Kidney (tissue), 14 donors: ENCODE data around the gene RECQL5. TPM values are rescaled to one million over a fixed set of nuclear protein-coding genes. Genes with fewer than 3 reads are reported as not detected.
A peak's percentile ranks its signal among the peaks of the same experiment; 100 is the strongest.

Source experiments
- DNase-seq, 5 donors: peaks; one replicate each; pipeline ENCODE4 v3.0.0-alpha.2; 2013 to 2020
- FAIRE-seq: peaks from 2 replicates; lab custom pipeline; 2012; peaks lifted over from hg19 to GRCh38; lab: Jason Lieb, UNC
- H3K27ac ChIP-seq, 2 donors: one replicate each; pipeline ENCODE4 v1.7.0; 2013; ENCODE audit warnings: low read depth in 2 of 2, low read length in 2 of 2, inconsistent platforms in 1 of 2
- H3K27me3 ChIP-seq: one replicate; pipeline ENCODE4 v1.7.1; 2013; ENCODE audit warnings: low read length, inconsistent platforms; ENCODE audit not compliant: control insufficient read depth, insufficient read depth
- H3K36me3 ChIP-seq, 3 donors: one replicate each; pipeline versions ENCODE4 v1.7.0 to v1.7.1; 2013; ENCODE audit warnings: low read length in 3 of 3, control low read depth in 1 of 3, inconsistent platforms in 1 of 3; ENCODE audit not compliant: insufficient read depth in 3 of 3, control insufficient read depth in 2 of 3
- H3K4me1 ChIP-seq, 3 donors: one replicate each; pipeline versions ENCODE4 v1.7.0 to v1.7.1; 2013; ENCODE audit warnings: low read length in 3 of 3, inconsistent platforms in 1 of 3, low read depth in 1 of 3; ENCODE audit not compliant: control insufficient read depth in 2 of 3, insufficient read depth in 2 of 3
- H3K4me3 ChIP-seq, 3 donors: one replicate each; pipeline versions ENCODE4 v1.7.0 to v1.8.1; 2013; ENCODE audit warnings: low read length in 3 of 3, control low read depth in 1 of 3, inconsistent platforms in 1 of 3
- H3K9ac ChIP-seq, 3 donors: one replicate each; pipeline versions ENCODE4 v1.7.0 to v1.7.1; 2013; ENCODE audit warnings: low read length in 3 of 3, control low read depth in 1 of 3, inconsistent platforms in 1 of 3
- H3K9me3 ChIP-seq, 3 donors: one replicate each; pipeline versions ENCODE4 v1.7.0 to v1.7.1; 2013; ENCODE audit warnings: low read length in 3 of 3, control low read depth in 1 of 3, inconsistent platforms in 1 of 3; ENCODE audit not compliant: control insufficient read depth in 2 of 3, insufficient read depth in 1 of 3
- CTCF ChIP-seq: IDR thresholded peaks from 3 replicates; pipeline ENCODE4 v1.5.1; 2012; ENCODE audit warnings: mild to moderate bottlenecking, moderate library complexity, borderline replicate concordance; ENCODE audit not compliant: insufficient read depth; ENCODE audit errors: extremely low read depth
- intact Hi-C: fragments of 100-400 bp; cut with DNase I; formaldehyde crosslinking; loops from one replicate; pipeline ENCODE4 v1.11.1; 2022
- polyA plus RNA-seq: library from polyadenylated mRNA; stranded (reverse); fragments of 350-450 nt; fragmentation: Illumina TruSeq; extraction: RNeasy Lipid Tissue Mini Kit (QIAGEN cat#74804); gene quantifications from one replicate; pipeline ENCODE4 v1.2.3, GENCODE V29; 2014; ENCODE audit warnings: low read depth, low replicate concordance; ENCODE audit not compliant: insufficient read depth
- total RNA-seq: library from RNA; stranded (reverse); fragmentation: NEBNext Ultra II Directional; extraction: Animal tissue kit (Norgen Biotek cat#: 25700); gene quantifications from one replicate; pipeline ENCODE4 v1.2.1, GENCODE V29; 2021
- donor health status: control.
- donor health status: control.
- donor health status: control.
- donor health status: control.
- donor health status: control.
- donor health status: DM: yes; HTN: yes; CAD: no.
- donor health status: Normal renal cell carcinoma (clear cell type).

RECQL5 gene
- total and polyA plus RNA-seq, 2 donors from 2014 or later = 40.0 to 51.6 TPM

- peaks cover 0 to 2% (median 0%) of the 10 kb centered on the region in 3 donors for H3K4me1 ChIP-seq
- H3K4me3 ChIP-seq = peak overlapping the region in 2 of 3 donors; percentile 58 to 68
- TF ChIP-seq CTCF = no peak
- FAIRE-seq (no peak), DNase-seq (peak in 2 of 5 donors; percentile 28 to 67)
- H3K27me3 ChIP-seq = no peaks in the 10 kb centered on the region
- peaks cover 0 to 4% (median 2%) of the 10 kb centered on the region in 3 donors for H3K36me3 ChIP-seq
- H3K9me3 ChIP-seq = no peaks in the 10 kb centered on the region
- H3K27ac ChIP-seq = peak overlapping the region; percentile 36 to 41
- intact Hi-C loops = no loop called here
- no peak overlapping the region for H3K9ac ChIP-seq
These were observed 56.6 kb downstream of the RECQL5 start for GRCh38 chr17:75610103-75610984.

GRCh38 chr17:75607086-75607485, 59.9 kb downstream of the RECQL5 start:
- Histone ChIP-seq H3K36me3 (peaks cover 0 to 2% (median 0%) of the 10 kb centered on the region in 3 donors), H3K9ac (no peak overlapping the region), H3K4me3 (no peak overlapping the region), H3K9me3 (no peaks in the 10 kb centered on the region), H3K4me1 (no peaks in the 10 kb centered on the region), H3K27me3 (no peaks in the 10 kb centered on the region), H3K27ac (no peak overlapping the region)
- DNase-seq (no peak), FAIRE-seq (no peak)
- TF ChIP-seq CTCF = no peak
- intact Hi-C loops = no loop called here

- Histone ChIP-seq H3K27me3 (no peaks in the 10 kb centered on the region), H3K9ac (no peak overlapping the region), H3K4me1 (no peaks in the 10 kb centered on the region), H3K36me3 (no peaks in the 10 kb centered on the region), H3K27ac (no peak overlapping the region), H3K4me3 (no peak overlapping the region), H3K9me3 (no peaks in the 10 kb centered on the region)
- peak in 1 of 5 donors; percentile 72 for DNase-seq
- FAIRE-seq = no peak
- intact Hi-C loops = no loop called here
- TF ChIP-seq CTCF = no peak
These were observed 61.2 kb downstream of the RECQL5 start for GRCh38 chr17:75605790-75606189.
